SHP77 treated with DMSO at 0.1 percent for 48 hours (cell line): ENCODE results near the gene LGALS9.
A peak's percentile ranks its signal among the peaks of the same experiment; 100 is the strongest.

Experiments
- DNase-seq: peaks from one replicate; lab custom pipeline; 2025; lab: John Stamatoyannopoulos, UW

Gene LGALS9

DNA sequence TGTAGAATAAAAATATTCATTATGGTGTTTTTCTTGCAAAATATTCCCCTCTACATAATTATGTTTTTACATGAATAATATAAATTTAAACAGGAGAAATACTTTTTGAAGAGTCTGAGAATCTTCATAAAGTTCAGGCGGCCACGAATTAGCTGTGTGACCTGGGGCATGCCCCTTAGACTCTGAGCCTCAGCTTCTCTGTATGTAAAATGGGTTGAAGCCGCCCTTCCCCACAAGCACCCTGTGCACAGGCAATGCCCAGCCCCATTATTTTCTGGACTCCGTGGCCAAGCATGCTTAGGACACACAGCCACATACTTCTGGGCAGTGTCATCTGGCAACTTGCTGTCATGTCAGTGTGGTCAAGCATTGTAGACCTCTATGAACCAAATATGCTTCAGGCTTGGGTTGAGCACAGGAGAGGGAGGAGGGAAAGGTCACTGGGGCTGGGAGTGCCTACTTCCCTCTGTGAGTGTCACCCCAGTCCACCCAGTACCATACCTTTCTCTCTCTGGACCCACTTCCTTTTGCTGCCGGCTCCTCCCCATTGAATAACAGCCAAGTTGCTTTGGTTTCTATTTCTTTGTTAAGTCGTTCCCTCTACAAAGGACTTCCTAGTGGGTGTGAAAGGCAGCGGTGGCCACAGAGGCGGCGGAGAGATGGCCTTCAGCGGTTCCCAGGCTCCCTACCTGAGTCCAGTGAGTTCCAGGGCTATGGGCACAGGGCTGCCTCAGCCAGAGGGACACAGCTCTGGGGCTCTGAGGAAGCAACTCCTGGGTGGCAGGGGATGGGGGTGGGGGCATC is at the start of gene LGALS9:
Gene LGALS9 (plus strand): TSS at position 582 of the 804 bp plus-strand sequence. CDS start 78 bp downstream, at position 660.
- DNase-seq, result no peak

DNA sequence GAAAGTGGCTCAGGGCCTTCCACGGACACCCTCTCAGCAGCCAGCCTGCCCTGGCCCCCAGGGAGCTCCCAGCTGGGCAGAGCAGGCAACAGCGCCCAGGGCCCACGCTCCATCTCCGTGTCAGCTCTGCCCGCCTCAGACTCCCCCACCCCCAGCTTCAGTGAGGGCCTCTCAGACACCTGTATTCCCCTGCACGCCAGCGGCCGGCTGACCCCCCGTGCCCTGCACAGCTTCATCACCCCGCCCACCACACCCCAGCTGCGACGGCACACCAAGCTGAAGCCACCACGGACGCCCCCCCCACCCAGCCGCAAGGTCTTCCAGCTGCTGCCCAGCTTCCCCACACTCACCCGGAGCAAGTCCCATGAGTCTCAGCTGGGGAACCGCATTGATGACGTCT is 48.3 kb upstream of the LGALS9 start:
- DNase-seq, result no peak

DNA sequence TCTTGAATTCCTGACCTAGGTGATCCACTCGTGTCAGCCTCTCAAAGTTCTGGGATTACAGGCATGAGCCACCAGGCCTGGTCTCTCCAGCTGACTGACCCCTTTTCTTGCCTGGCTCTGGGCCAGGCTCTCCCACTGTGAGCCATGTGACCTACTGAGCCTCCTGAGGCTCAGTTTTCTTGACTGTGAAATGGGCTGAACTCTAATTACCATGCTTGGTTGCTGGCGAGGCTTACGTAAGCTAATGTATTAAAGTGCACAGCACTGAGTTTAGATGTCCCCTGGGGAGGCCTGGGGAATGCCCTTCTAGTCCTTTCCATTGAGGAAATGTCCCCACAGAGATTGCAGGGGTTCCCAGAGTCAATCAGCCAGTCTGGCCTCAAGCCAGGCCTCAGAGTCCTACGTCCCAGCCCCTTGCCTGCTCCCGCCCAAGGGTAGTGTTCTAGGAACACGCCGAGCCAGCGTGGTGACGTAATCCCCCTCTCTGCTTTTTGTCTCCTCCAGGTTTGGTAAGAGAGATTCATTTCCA is 45.8 kb upstream of the LGALS9 start:
- no peak for DNase-seq

DNA sequence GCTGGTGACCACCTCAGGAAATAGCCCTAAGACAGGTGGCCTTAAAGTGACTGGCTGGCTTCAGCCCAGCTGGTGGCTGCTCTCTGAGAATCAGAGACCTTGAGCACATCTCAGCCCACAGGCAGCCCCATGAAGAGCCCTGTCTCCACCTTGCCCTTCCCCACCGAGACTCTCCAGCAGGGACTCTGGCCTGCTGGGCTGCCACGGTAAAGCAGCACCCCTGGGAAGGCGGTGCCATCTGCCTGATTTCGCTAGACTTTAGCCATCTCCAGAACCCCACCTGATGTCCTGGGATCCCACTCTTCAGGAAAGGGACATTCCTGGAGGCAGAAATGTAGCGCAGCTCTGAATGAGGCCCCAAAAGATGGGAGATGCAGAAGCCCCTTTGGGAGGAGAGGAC is 45.2 kb upstream of the LGALS9 start:
- DNase-seq, result no peak

DNA sequence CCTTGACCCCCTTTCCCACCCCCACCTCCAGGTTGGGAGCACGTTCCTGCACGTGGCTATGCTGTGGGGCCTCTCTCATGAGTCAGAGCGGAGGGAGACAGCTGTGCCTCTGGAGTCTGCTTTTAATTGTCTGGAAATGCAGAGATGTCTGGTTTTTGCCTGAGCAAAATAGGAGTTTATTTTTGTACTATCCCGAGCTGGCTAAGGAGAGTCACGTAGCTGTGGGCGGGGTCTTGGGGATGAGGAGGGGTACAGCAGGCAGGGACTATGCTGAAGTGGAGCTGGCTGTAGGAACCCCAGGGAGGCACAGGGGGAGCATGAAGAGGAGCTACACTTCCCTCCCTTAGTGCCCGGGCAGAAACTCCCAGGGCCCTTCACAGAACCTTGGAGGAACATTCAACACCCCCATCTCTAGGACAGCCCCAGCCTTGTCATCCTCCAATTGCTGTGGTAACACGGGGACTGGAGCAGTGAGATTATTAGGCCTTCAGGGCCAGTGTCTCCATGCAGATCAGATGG is 44.7 kb upstream of the LGALS9 start:
- DNase-seq, result no peak

DNA sequence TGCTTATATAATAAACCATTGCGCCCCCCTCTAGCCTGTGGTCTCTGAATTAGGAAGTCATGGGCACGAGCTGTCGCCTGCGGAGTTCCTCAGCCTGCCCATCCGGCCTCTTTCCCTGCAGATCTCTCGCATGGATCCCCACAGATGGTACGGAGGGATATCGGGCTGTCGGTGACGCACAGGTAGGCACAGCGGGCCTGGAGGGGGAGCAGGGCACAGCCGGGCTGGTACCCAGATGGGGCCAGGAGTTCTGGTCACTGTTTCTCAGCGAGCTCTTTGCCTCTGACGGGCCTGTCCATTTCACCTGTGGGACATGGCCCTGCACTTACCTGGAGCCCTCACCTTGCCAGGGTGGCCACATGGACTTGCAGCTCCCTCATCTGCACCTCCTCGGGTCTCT is 42.6 kb upstream of the LGALS9 start:
- DNase-seq, result no peak

DNA sequence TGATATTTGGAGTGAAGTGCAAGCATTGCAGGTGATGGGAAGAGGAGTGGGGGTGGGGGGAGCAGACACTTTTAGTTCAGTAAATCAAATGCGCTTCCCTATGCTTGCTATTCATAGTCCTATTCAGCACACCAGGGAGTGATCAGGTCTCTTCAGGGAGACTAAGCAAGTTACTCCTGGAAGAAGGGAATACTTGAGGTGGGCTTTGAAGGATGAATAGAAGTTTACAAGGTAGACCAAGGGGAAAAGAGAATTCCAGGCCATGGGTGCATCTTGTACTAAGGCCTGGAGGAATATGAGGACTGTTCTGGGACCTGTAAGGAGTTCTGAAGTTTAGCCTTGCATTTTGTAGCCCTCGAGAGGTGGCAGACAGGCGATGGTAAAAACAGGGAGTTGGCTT is 40.1 kb upstream of the LGALS9 start:
- no peak for DNase-seq

DNA sequence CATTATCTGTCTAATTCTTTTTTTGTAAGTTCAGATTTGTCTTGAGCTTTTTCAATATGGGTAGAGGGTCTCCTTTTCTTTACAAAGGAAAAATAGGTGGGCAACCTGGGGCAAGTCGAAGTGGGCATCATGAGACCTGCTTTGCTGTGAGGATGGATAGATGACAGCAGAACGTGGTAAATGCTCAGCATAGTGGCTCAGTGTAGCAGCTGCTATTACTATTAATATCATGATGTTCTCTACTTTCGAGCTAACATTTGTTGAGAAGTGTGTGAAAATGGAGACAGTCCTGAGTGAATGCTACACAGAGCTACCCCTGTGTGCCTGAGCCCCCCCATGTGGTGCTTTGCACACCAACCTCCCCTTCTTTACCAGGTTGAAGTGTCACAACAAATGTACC is 39.0 kb upstream of the LGALS9 start:
- no peak for DNase-seq

DNA sequence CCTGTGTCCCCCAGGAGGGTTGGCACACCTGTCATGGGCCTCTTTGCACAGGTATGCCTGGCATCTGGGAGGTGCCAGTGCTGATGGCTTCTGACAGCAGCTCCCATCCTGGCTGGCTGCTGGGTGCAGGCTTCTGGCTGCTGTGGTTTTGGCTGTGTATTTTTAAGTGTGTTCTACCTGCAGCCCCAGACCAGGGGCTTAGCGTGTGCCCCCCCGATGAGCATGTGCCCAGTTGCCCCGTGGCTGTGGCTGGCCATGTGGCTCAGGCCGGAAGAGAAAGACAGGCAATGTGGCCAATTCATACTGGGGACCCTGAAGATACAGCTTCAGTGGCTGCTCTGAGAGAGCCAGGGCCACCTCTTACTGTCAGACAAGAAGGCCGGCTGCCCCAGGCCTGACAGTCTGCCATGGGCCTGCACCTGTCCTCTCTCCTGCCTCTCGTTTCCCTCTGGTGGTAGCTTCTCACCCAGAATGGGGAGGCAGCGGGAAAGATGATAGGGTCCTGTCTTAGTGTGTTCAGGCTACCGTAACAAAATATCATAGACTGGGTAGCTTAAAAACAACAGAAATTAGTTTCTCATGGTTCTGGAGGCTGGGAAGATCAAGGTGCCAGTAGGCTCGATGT is 37.6 kb upstream of the LGALS9 start:
- DNase-seq, result no peak

DNA sequence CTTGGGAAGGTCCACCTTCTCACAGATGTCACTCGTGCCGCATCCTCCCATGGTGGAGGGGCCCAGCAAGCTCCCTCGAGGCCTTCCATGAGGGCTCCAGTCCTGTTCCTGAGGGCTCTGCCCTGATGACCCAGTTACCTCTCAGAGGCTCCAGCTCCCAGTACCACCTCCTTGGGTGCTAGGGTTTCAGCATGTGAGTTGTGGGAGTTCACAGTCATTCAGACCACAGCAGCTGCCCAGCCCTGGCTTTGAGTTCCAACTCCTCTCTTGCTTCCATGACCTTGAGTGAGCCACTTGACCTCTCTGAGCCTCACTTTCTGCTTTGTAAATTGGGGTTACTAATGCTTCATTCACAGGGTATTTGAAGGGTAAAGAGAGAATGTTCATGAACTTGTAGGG is 37.1 kb upstream of the LGALS9 start:
- no peak for DNase-seq

DNA sequence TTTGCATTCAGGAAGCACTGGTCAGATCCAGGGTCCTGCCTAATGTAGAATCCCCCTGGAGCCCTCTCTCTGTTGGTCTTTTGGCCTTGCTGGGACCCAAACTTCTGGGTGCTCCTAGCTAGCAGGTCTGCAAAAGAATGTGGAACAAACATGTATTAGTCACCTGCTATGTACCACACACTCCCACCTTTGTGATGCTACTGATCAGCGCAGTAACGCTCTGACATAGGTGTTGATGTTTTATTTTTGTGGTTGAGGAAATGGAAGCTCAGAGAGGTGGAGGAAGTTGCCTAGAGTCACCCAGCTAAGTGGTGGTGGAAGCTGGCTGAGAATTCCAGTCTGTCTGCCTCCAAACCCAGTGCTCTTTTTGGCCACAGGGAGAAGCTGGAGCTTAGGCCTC is 35.8 kb upstream of the LGALS9 start:
- no peak for DNase-seq

DNA sequence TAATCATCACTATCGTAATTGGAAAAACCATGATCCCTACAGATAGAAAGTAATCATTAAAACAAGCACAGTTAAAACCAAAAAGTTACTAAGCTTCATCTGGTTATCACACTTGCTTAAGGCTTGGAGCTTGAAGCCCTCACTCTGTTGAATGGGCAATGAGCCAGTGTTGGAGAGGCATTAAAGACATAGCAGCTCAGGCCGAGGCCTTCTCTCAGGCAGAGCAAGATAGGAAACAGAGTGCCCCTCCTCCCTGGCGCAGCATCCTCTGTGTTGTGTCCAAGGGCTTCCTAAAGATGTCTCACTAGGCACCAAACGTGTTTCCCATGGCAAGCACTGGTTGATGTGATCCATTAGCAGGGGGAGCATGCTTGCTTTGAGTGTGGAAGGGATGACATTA is 34.9 kb upstream of the LGALS9 start:
- DNase-seq, result no peak

DNA sequence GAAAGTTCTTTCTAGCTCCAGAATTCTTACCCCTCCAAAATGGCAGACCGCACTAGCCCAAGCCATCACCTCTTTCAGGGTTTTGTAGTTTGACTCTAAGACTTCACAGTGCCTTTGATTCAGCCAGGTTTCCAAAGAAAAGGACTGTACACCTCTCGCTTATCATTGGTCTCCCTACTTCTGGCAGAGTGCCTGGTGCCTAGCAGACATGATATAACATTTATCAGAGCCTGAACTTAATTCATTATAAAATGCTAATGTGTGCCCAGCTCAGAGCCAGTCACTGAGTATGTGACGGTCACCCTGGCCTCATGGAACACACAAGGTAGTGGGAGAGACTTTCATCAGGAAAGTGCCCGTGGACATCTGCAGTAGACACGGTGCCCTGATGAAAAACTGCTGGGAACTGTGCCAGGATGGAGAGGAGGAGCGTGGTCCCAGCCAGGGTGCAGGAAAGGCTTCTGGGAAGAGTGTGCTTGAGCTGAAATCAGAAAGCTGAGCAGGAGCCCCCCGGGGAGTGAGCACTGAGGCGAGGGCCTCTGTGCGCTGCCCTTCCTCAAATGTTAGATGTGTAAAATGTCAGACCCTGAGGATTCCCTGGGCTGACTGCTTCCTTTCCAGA is 34.3 kb upstream of the LGALS9 start:
- DNase-seq, result no peak

DNA sequence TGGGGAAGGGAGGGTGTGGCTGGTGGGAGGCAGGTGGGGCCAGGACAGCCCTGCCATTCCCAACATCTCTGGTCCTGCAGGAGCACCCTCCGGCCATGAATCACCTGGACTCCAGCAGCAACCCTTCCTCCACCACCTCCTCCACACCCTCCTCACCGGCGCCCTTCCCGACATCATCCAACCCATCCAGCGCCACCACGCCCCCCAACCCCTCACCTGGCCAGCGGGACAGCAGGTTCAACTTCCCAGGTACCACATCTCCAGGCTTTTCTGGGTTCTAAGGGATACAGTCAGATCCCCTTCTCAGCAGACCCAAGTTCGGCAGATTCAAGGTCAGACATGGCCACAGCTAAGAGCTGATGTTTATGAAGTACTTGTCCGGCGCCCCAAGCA is 33.8 kb upstream of the LGALS9 start:
- no peak for DNase-seq

DNA sequence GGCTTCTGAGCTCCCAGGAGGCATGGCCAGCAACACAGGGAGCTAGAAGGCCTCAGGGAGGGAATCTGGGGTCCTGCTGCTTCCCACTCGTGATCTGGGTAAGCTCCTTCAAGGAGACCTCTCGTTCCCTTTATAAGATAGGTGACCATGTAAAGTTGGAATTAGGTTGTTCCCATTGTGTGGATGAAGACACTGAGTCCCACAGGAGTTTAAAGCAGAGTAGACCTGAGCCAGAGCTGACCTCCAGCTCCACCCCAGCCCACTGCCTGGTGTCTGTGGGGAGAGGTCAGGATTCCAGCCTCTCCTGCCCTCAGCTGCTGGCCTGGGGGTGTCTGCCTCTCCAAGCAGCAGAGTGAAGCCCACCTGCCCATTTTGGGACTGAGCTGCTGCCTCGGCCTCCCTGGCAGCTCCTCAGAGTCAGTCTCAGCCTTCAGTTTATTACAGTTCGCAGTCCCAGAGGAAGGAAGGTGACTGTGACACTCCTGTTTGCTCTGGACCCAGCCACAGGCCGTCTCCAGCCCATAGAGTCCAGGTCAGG is 33.1 kb upstream of the LGALS9 start:
- DNase-seq, result no peak

DNA sequence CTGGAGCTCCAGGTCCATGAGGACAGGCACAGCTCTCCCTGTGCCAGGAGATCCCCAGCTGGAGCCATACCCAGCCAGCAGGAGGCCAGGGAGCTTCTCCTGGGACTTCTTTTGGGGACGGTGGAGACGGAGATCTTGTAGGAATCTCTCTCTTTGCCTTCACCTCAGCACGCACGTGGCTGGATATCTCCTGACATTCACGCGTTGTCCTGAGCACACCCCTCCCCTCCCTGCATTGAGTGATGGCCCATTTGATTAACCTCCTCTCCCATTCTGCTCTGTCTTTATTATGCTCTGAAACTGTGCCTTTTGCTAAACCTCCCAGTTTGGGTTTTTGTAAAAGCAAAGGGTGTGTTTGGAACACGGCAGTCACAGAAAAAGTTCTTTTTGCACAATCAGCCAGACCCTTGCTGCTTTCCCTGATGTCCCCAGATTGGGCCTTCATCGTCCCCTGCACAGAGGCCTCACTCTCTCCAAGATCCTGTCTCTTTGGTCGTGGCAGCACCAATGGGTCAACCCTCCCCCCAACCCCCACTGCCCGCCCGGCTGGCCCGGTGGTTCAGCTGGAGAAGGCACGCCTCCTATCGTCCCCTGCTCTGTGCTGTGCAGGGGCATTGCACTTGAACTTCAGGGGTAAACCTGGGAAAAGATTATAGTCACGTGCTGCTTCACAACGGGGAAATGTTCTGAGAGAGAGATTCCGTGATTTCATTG is 32.5 kb upstream of the LGALS9 start:
- DNase-seq, result no peak

DNA sequence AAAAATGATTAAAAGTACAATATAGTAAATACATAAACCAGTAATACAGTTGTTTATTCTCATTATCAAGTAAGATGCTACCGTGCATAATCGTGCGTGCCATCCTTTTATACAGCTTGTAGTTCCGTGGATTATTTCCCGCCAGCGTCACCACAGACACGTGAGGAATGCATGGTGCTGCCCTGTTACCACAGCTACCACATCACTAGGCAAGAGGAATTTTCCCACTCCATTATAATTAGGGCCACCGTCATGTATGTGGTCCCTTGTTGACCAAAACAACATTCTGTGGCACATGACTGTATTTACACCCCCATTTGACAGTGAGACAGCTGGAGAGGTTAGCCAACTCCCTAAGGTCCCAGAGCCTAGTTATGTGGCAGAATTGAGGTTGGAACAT is 30.5 kb upstream of the LGALS9 start:
- no peak for DNase-seq

DNA sequence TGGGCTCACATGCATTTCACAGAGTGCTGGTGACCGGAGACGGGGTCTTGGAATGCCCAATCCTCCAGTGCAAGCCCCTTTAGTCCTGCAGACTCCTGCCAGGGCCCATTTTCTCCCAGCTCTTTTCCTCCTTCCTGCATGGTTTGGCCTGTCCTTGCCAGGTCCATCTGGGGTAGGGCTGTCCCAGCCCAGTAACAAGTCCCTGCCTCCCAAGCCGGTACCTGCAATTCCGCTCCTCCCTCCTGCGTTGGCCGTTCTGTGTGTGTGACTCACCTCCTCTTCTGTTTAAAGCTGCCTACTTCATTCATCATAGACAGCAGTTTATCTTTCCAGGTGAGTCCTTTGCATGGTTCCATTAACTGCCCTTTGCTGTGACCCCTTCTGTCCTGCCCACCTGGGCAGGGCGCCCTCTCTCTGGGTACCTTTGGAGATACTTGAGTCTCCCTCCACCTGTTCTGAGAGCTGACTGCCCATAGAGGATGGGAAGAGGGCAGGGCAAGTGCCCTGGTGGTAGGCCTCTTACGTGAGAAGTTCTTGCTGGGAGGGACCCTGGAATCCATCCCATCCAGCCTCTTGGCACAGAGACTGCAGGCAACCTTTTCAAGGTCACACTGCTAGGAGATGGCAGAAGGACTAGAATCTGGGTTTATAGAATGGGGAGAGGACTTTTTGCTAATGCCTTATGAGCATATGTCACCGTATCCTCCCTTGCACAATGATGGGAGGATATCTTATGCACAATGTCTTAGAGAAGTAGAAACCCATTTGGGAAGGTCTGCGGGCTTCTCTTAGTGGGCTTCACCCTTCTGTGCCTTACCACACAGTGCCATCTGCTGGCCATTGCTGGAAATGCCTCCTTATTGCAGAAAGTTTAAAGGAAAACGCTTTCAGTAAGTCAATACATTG is 29.7 kb upstream of the LGALS9 start:
- DNase-seq, result peak; percentile 29

DNA sequence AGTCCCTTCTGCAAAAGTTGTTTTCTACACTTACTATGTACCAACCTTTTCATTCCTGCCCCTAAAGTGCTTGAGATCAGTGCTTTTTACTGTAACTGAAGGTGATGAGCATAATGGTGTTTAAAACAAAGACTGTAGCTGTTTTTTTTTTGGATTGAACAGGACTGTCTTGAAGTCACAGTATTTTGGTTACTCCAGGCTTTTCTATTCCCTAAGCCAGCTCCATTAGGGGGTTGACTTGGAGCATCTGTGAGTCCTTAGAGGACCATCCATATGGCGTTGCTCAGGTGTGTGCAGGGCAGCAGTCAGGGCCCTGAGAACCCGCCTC is 29.0 kb upstream of the LGALS9 start:
- DNase-seq, result no peak

DNA sequence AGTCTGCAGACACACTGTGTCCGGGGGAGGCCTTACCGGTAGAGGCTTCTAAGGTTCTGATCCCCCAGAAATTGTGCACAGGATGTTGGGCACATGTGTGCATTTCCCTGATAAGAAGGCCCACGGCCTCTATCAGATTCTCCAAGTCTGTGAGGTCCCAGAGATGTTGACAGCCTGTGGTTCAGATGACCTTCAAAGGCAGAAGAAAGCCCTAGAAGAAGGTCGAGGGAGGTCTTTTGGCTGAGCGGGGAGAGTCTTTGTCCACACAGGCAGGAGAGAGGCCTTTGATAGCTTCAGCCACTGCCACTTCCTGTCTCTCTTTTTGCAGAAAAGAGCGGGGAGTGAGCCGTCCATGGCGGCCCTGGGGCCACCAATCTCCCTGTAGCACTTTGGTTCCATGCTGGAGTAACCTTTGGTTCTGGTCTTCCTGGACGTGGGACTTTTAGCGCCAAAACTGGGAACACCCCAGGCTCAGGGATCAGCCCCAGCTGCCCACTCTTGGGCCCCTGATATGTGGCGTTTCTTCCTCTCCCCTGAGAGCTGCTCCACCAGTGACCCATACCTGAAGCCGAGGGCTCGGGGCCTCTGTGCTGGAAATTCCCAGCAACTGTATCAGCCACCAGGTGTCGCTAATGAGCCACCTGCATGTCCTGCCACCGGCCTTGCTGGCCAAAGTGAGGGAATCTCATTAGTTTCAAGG is 28.1 kb upstream of the LGALS9 start:
- peak; percentile 8 for DNase-seq

DNA sequence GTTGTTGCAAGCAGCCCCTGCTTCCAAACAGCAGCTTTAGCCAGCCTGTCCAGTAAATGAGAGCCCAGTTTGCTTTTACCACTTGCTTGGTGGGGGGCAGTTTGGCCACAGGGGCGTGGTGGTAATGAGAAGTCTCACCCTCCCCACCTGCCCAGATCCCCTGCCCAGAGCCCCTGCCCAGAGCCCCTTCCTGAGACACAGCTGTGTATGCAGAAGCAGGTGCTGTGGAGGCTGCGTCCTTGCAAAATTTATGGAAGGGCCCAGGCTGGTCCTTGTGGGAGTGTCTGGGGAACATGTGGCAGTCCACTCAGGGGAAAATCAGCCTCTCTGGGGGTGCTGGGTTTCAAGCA is 27.6 kb upstream of the LGALS9 start:
- no peak for DNase-seq
